ENCODE results near the gene FLCN.

Gene FLCN

GRCh38 chr17:17235212-17236174 is 1.5 kb downstream of the FLCN start:
- DNase-seq, result no peak

GRCh38 chr17:17232303-17232621 is 4.7 kb downstream of the FLCN start:
- DNase-seq, result no peak

GRCh38 chr17:17231621-17232302 is 5.2 kb downstream of the FLCN start:
- DNase-seq, result no peak

- DNase-seq, result no peak
These were observed 7.3 kb downstream of the FLCN start for GRCh38 chr17:17229416-17230384.

- no peak for DNase-seq
These were observed 8.3 kb downstream of the FLCN start for GRCh38 chr17:17228521-17229279.

GRCh38 chr17:17227608-17228520 is 9.1 kb downstream of the FLCN start:
- DNase-seq, result no peak

GRCh38 chr17:17226451-17227265 is 10.3 kb downstream of the FLCN start:
- no peak for DNase-seq

GRCh38 chr17:17225901-17226300 is 11.1 kb downstream of the FLCN start:
- DNase-seq, result no peak

- DNase-seq, result no peak
These were observed 12.8 kb downstream of the FLCN start for GRCh38 chr17:17224137-17224536.

- DNase-seq, result no peak
These were observed 13.2 kb downstream of the FLCN start for GRCh38 chr17:17223736-17224135.

GRCh38 chr17:17221329-17221728 is 15.6 kb downstream of the FLCN start:
- no peak for DNase-seq

- DNase-seq, result no peak
These were observed 16.4 kb downstream of the FLCN start for GRCh38 chr17:17220529-17220928.

- DNase-seq, result no peak
These were observed 19.0 kb downstream of the FLCN start for GRCh38 chr17:17217995-17218394.

- DNase-seq, result no peak
These were observed 20.2 kb downstream of the FLCN start for GRCh38 chr17:17216776-17217175.

GRCh38 chr17:17216236-17216635 is 20.7 kb downstream of the FLCN start:
- no peak for DNase-seq

- no peak for DNase-seq
These were observed 21.4 kb downstream of the FLCN start for GRCh38 chr17:17215575-17215974.

GRCh38 chr17:17214646-17215436 is 22.1 kb downstream of the FLCN start:
- DNase-seq, result no peak

GRCh38 chr17:17213775-17214174 is 23.2 kb downstream of the FLCN start:
- DNase-seq, result no peak

GRCh38 chr17:17207998-17208397 is 29.0 kb downstream of the FLCN start:
- DNase-seq, result no peak

Measured in T1000 (cell line).